GM18867 (cell line): ENCODE measurements around the gene CCND1.
"Not testable (repeated sequence)": the region's sequence is repeated elsewhere in the genome, so short reads cannot be mapped to it uniquely, and the experiment has no call there.

Experiments used
- ATAC-seq: cut with Tn5 transposase; IDR thresholded peaks from one replicate; pipeline ENCODE4 v1.9.1; 2021; ENCODE audit warnings: mild to moderate bottlenecking, moderate library complexity; ENCODE audit not compliant: unreplicated experiment

The CCND1 gene

GRCh38 chr11:69617220-69617619 lies 23.7 kb upstream of the CCND1 start:
- no peak for ATAC-seq

DNA sequence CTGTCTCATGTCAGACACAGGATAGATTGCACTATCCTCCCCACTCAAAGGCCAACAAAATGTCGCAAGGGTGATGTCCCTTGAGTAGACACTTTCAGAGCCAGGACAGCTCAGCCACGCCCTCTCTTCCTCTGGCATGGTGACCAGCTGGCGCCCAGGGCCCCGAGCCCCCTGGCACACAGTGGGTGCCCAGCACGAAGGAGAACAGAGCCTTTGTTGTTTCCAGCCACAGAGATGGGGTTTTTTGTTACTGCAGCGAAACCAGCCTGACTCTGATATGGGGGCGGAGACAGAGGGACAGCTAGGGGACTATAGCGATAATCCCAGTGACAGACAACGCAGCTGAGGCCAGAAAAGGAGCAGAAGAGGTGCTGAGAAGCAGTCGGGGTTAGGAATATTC lies 23.3 kb upstream of the CCND1 start:
- no peak for ATAC-seq

DNA sequence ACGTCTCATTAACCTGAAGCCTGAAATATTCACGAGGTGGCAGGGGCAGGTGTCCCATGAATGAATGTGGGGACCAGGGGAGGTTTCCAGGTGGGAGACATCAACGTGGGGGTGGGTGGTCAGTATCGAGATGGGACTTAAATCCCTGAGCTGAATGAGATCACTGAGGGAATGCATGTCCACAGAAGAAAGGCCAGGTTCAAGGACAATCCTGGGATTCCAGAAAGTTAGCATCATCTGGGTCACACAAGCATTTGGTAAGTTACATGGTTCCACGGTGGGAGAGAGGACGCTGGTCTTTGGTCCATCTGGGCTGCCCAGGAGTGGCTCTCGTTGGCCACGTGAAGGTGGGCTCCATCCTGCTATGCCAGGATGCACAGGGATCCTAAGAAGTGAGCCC lies 22.7 kb upstream of the CCND1 start:
- no peak for ATAC-seq

- no peak for ATAC-seq
Measured at GRCh38 chr11:69620683-69621290, 20.2 kb upstream of the CCND1 start.

DNA sequence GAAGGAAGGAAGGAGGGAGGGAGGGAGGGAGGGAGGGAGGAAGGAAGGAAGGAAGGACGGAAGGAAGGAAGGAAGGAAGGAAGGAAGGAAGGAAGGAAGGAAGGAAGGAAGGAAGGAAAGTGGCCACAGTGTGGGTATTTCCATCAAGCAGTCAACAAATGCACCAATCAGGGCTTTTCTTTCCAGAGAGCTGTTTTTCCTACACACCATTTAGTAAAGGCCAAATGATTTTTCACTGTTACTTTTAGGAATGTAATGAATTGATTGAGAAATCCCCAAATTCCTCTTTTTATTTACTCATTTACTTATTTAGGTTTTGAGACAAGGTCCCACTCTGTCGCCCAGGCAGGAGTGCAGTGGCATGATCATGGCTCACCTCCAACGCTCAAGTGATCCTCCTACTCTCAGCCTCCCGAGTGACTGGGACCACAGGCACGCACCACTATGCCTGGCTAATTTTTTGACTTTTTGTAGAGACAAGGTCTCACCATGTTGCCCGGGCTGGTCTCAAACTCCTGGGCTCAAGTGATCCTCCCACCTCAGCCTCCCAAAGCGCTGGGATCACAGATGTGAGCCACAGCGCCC lies 18.8 kb upstream of the CCND1 start:
- not testable (repeated sequence) for ATAC-seq

- no peak for ATAC-seq
Measured at GRCh38 chr11:69624293-69624692, 16.7 kb upstream of the CCND1 start.

GRCh38 chr11:69625476-69625875 lies 15.5 kb upstream of the CCND1 start:
- no peak for ATAC-seq

DNA sequence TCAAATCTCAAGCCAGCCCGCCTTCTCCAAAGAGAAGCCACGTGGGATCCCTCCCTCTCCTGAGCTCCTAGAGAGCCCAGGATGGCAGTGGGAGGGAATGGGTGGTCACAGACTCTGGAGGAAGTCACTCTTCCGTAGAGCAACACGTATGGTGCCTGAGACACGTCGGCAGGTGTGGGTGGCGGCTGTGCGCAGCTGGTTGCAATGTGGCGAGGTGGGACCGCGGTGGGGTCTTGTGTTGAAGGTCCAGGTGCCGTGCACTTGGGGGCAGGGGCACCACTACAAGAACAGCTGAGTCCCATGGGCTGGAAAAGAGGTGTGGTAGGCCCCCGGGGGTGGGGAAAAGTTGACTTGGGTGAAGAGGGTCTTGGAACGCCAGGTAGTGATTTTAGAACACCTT lies 13.4 kb upstream of the CCND1 start:
- ATAC-seq: no peak

GRCh38 chr11:69630017-69630416 lies 10.9 kb upstream of the CCND1 start:
- ATAC-seq: no peak

GRCh38 chr11:69630424-69630823 lies 10.5 kb upstream of the CCND1 start:
- ATAC-seq: no peak

- ATAC-seq: no peak
Measured at GRCh38 chr11:69632900-69633299, 8.1 kb upstream of the CCND1 start.

- no peak for ATAC-seq
Measured at GRCh38 chr11:69634069-69634468, 6.9 kb upstream of the CCND1 start.

- no peak for ATAC-seq
Measured at GRCh38 chr11:69634590-69634989, 6.4 kb upstream of the CCND1 start.

DNA sequence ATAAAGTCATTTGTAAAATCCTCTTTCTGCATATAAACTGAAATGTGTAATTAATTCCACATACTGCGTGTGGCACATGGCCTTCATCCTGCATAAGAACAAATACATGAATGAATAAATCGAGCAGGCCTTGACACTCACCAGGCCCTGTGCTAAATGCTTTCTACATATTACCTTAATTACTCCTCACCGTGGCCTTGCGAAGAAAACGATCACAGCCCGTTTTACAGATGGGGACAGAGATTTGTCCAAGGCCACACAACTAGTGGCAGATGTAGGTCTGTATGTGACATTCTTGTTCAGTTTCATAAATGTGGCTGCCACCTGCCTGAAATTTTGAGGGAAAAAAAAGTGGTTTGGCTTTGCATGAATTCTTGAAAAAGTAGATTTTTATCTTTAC lies 5.8 kb upstream of the CCND1 start:
- no peak for ATAC-seq

GRCh38 chr11:69635804-69636511 lies 5.0 kb upstream of the CCND1 start:
- ATAC-seq: no peak

DNA sequence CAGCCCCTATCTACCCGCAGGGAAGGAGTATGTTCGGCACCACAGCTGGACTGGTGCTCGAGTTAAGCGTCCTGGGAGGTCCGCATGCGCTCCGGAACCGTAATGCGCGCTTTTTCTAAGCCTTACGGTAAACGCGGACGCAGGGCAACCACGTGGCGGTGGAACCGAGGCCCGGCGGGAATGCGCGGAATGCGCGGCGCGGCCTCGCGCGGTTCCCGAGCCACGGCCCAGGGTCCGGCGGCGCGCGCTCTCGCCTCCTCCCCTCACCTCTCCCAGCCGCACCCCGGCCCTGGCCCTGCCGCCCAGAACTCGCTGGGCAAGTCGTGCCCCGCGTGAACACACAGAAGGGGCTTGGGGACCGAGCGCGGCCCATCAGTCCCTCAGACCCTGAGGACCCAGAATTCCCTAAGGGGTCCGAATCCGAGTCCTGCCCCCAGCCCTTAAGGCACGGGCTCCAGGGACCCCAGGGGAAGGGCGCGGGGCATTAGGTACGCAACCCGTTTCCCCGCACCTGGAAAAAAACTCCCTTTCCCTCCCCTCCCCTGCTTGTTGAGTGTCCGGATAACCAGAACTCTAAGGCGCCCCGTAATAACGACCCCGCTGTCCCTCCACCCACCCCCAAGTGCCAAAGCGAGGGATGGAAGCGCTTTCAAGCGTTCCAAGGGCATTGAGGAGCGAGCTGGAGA lies 4.3 kb upstream of the CCND1 start:
- no peak for ATAC-seq

DNA sequence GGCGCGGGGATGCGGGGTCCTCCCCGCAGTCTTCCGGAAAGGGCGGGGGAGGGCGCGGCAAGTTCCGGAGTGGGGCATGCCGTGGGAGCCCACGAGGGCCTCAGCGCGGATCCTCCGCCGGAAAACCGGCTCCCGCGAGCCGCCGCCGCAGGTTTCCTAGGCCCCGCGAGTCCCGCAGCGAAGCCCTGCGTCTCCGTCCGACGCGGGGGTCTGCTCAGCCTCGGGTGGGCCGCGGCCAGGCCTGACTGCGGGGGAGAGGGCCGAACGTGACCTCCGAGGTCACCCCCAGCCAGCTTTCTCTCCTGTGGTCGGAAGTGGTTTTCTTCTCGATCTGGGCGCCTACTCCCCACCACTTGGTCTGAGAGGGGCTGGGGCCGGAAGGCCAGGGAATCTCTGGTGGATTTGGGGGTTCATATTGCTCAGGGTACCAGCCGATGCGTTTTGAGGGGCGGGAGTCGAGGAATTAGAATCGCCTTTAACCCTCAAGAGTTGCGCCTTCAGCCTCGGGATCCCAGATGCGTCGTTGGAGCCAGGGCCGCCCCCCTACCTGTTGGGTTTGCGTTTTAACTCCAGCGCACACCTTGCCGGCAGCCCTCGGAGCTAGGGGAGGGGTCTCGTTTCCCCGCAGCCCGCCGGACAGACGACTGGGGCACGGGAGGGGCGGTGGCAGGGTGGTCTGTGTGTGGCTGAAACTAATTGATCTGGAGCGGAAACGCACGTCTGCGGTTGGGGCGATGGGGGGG lies 3.6 kb upstream of the CCND1 start:
- ATAC-seq: no peak

DNA sequence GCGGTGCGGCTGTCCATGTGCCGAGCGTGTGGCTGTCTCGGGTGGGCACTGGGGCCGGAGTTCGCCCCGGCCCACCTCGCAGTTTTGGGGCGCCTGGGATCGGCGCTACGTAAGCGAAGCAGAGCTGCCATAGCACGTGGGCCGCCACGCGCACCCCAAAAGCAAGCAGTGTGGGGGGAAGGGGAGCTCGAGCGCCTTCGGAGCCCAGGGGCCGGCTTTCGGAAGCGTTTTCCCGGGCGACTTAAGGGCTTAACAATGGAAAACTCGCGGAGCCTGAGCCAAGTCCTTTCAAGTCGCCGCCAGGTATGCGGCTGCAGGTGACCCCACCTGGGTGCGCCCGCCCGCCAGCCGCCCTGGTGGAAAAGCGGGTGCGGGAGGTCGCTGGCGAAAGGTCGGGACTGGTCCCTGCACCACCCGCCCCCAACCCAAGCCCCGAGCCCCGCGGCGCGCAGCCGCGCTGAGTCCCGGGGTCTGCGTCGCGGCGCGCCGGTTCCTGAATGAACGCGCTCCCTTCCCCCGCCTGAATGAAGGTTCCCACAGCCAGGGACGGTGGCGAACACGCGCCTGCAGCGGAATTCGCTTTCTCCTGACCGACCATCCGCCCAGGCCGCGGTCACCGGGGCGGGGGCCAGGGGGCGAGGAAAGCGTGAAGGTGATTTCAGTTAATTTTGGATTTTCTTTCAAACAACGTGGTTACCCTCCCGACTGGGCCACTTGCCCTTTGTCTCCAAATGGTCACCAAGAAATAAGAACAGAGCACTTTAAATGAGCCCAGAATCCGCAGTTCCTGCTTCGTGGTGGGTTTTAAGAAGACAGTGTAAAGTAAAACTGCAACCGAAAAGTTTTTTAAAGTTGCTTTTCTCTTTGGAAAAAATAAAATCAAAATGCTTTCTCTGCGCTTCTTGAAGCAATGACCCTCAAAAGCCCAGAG lies 2.8 kb upstream of the CCND1 start:
- no peak for ATAC-seq

- ATAC-seq: no peak
Measured at GRCh38 chr11:69638941-69639681, 1.8 kb upstream of the CCND1 start.
